ENCODE measurements around the gene TSEN15.

TSEN15 gene

DNA sequence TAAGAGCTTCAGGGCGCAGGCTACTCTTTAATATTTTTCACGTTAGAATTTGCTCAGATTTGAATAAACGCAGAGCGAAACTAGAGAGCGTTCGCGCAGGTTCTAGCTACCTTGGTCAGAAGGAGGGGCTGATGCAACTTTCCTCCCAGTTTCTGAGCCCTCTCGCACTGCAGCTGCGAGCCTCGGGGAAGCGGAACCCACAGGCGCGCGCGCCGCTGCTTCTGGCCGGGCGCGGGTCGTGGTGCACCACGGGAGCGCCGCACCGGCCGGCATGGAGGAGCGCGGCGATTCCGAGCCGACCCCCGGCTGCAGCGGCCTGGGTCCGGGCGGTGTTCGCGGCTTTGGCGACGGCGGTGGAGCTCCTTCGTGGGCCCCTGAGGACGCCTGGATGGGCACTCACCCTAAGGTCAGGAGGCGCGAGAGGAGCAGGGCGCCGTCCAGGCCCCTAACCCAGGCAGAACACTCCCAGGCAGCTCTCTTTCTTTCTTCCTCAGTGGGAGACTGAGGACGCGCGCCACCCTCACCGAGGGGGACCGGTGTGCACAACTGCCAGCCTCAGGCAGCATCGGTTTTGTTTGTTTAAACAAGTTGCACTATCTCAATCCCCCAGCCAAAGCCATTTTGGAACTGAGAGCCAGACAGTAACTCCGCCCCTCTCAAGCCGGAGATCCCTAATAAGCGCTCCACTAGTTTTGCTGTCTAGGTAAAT, at the start of gene TSEN15:
TSEN15 (plus strand) TSS at position 246 of the 709 bp plus-strand sequence; CDS start at position 272, 26 bp downstream.
- in situ Hi-C loops (cut with MboI; ENCODE audit: low sequenced_read_pairs), result no loop called here

DNA sequence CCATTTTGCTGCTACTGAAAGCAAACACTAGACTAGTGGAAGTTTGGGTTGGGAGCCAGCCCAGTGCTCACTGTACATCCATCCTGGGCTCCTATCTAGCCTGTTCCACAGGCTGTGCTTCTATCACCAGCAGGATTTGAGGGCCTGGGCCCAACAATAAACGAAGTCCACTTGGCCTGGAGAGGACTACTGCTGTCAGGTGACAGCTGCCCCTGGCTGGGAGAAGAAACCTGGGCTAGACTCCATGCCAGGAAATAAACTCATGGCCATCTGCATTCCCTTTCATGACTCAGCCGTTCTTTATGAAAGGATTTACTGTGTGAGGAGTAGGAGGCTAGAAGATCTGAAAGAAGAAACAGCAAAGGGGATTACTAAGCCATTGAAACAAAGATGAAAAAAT, 49.5 kb upstream of the TSEN15 start:
- in situ Hi-C loops (cut with MboI; ENCODE audit: low sequenced_read_pairs), result no loop called here

DNA sequence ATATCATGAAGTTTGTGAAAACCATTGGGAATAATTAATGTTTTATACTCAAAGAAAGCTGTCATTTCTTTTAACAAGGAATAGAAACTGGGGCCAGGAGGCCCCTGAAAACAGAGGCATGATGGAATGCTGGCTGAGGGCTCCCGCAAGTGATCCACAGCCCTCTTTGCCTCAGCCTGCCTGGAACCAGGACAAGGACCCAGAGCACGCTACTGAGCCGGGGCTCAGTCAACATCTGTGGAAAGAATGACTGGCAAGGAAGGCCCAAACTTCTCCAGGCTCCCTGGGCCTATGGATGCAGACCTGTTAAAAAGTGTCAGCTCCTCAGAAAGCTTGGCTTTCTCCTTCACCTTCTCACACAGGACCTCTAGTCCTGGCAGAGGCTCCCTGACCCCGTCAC, 46.6 kb upstream of the TSEN15 start:
- in situ Hi-C loops (cut with MboI; ENCODE audit: low sequenced_read_pairs), result no loop called here

DNA sequence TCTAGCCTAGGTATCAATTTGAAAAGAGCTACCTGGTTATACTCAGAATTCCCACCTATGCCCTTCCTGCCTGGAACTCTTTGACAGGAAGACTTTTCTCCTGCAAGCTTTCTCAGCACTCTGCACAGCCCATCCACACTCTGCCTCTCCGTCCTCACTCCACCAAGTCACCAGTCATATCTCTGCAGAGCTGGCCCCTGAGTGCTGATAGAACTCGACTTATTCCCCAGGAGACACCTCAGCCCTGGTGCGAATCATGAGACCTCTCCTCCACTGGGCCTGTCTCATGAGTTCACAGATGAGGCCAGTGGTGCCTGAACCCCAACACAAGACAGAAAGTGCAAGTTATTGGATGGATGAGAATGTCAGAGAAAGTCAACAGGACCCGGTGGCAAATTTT, 46.0 kb upstream of the TSEN15 start:
- in situ Hi-C loops (cut with MboI; ENCODE audit: low sequenced_read_pairs), result no loop called here

DNA sequence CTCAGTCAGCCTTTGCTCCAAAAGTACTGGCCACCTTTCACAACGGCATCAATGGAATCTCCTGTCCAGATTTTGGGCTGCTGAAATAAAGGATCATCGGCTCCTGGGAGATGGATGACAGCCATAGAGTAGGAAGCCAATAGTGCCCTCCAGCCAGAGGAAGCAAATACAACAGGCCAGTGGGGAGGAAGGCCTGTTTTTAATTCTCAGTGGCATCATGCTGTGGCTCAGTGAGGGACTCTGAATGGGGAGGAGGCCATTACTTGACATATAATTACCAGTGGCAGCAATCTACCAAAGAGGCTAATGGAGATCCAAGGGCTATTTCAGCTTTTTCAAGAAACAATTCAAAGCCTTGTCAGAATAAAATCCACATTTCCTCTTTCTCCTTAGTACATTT, 40.7 kb upstream of the TSEN15 start:
- in situ Hi-C loops (cut with MboI; ENCODE audit: low sequenced_read_pairs), result no loop called here

DNA sequence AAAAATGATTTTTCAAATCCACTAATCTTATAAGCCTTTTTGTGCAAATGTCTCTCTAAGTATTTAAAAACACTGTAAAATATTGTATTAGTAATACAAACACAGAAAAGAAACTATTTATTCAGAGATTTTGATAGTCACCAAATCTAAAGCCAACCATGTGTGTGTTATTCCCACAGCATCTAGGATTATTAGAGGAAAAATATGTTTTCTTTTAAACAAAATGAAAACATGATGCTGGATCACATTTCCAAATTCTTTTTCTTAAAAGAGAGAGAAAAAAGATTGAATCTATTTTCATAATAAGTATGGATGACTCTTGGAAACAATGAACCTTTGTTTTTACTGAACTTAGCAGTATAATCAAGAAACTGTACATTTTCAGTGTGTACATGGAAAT, 39.3 kb upstream of the TSEN15 start:
- in situ Hi-C loops (cut with MboI; ENCODE audit: low sequenced_read_pairs), result no loop called here

DNA sequence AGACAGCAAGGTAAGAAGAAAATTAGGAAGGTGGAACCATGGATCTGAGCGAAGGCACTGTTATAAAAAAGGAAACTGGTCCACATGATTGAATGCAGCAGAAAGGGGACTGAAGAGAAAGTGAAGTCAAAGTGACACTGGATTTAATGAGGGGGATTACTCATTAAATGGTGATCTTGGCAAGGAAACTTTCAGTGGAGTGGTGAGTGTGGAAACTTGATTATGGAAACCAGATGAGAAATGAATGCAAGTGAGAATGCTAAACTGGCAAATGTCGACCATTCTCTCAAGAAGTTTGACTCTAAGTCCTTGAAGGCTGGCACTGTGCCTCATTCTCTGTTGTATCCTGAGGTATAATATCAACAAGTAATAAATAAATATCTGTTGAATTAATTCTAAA, 37.3 kb upstream of the TSEN15 start:
- in situ Hi-C loops (cut with MboI; ENCODE audit: low sequenced_read_pairs), result no loop called here

DNA sequence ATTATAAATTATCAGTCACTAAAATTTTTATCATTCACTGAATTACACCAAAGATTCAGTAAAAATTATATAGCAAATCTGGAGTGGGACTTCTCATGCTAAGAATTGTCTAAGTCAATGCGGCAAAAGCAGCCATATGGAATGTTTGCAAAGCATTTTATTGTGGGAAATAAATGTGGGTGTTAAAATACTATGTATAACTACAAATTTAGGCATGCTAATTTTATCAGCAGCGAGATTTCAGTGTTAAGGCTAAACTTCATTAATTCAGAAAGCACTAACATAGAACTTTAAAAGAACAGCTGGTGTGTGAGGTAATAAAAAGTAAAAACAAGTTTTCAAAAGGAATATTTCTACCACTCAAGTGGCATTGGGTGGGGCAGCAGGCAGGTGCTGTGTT, 35.4 kb upstream of the TSEN15 start:
- in situ Hi-C loops (cut with MboI; ENCODE audit: low sequenced_read_pairs), result no loop called here

DNA sequence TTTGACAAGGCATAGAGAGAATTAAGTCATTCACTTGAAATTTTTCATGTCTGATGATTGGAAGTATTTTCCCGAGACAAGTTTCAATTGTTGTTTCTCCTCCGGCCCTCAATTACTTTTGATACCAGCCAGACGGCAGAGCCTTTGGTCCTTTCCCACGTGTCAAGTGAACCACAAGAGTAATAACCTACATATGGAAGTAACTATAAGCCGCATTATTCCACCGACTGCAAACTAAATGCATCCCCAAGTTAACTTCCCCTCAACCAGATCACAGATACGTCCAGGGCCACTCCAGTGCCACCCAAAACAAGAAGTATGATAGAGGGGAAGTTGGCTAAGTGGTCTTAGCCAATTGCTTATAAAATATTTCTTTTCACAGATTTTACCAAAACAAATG, 34.2 kb upstream of the TSEN15 start:
- in situ Hi-C loops (cut with MboI; ENCODE audit: low sequenced_read_pairs), result no loop called here

DNA sequence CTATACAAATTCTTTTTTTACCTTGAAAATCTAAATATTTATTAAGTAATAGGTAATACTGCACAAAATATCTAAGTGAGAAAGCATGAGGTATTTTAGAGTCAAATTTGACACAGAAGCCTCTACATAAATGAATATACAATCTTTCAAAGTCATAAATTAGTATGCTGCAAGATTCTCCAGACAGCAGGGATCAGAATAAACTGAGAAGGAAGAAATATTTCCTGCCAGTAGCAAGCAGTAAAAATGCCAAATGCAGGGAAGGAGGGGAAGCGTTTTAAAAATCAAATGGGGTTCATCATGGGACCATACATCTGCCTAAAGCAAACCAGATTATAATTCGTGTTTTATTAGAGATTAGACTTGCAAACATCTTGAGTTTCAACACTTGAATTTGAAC, 32.9 kb upstream of the TSEN15 start:
- in situ Hi-C loops (cut with MboI; ENCODE audit: low sequenced_read_pairs), result no loop called here

DNA sequence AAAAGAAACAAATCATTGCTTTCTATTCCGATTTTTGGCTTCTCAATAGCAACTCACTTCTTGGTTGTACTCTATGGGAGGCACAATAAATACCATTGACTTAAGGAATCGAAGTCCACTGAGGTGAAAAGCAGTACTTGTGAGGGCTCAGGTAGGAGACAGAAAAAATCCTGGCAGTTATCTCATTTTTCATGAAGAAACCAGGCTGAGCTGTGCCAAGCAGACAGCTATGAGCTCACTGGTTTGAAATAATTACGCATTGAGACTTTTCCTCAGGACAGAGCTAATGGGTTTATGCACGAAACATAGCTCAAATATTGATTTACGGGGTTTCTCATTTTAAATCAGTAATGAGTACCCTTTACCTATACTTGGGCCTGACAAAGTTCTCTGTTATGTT, 32.5 kb upstream of the TSEN15 start:
- in situ Hi-C loops (cut with MboI; ENCODE audit: low sequenced_read_pairs), result no loop called here

DNA sequence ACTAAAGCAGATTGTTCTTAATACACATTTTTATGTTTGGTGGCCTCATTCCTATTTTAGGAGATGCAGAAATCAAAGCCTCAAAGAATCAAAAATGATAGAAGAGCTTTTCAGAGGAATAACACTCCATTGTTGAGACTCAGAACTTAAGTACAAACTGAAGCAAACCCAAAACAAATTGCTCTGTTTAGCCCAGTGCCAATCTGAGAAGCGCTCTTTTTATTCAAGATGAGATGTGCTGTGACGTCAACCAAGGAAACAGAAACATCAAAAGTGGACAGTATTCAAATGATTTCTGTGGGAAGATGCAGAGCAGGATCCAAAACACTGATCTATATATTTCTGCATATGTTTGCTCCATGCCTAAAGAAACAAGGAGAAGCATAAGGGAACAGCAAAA, 32.0 kb upstream of the TSEN15 start:
- in situ Hi-C loops (cut with MboI; ENCODE audit: low sequenced_read_pairs), result no loop called here

DNA sequence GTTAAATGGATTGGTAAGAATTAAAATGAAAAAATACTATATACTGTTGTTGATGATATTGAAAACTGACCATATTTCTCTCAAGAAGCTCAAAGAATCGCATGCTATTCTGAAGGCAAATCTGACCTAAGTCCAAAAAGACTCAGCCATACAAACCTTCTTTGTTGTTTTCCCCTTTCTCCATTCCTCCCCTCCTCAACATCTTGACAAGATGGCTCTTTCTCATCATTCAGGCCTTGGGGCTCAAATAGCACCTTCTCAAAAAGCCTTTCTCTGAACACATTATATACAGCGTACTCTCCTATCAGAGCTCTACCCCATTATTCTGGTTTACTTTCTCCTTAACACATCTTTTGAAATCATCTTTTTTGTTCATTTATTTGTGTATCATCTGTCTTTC, 31.2 kb upstream of the TSEN15 start:
- in situ Hi-C loops (cut with MboI; ENCODE audit: low sequenced_read_pairs), result no loop called here

DNA sequence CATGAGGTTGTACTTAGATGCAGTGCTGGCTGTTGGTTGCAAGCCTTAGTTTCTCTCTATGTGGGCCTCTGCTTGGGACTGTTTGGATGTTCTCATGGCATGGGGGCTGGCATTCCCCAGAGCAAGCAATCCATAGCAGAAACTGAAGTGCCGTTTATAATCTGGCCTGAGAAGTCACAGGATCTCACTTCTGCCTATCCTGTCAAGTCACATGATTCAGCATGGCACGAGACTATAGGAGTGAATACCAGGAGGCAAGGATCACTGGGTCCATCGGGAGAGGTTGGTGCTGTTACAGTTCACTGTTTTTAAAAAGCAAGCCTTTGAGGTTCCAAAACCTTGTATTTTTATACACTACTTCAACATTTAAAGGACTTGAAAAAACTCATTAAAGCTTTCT, 30.7 kb upstream of the TSEN15 start:
- in situ Hi-C loops (cut with MboI; ENCODE audit: low sequenced_read_pairs), result no loop called here

DNA sequence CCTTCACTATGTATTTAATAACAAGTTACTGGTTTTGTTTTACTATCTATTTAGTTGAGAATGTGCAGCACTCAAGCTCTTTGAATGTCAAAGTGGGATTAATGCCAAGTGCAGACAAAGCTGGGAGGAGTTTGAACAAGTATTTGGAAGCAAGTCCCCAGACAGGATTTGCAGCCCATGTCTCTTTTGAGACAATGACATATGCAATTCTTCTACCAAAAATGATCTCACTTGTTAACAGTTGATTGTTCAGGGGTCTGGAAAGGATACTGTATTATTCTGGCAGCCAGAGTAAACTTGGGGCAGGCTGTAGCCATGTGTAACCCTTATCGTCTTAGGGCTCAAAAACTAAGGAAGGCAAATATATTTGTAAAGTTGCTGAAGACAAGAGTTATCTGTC, 29.8 kb upstream of the TSEN15 start:
- in situ Hi-C loops (cut with MboI; ENCODE audit: low sequenced_read_pairs), result no loop called here

DNA sequence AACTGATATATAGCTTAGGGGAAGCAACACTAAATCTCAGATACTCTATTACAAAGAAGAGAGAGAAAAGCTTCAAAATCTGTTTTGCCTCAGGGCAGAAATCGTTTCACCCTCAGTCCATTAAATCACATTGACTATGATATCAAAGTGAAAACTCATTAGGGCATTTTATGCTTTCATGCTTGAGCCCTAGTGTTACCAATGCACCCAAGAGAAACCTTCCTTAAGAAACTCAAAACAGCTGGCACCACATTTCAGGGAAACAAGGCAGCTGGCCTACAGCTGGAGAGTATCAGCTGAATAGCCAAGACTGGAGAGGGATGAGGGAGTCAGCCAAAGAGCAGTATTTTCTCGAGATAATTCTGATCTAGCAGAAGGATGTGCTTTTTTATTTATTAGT, 28.9 kb upstream of the TSEN15 start:
- in situ Hi-C loops (cut with MboI; ENCODE audit: low sequenced_read_pairs), result no loop called here

DNA sequence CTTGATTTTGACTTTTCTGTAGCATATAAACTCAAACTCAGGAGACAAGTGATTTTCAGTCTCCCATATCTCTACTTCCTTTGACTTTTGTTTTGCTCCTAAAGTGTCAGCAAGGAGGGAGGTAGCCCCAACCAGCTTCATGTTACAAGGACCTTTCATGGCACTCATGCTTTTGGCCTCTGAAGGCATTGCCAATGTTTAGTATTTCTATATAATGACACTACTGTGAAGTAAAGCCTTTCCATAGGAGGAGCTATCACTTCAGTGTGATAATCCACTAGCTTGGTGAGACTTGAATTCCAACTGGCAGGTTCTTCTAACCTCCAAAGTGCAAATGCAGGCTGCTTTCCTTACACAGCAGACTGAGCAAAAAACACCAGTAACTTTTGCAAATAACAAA, 28.4 kb upstream of the TSEN15 start:
- in situ Hi-C loops (cut with MboI; ENCODE audit: low sequenced_read_pairs), result no loop called here

DNA sequence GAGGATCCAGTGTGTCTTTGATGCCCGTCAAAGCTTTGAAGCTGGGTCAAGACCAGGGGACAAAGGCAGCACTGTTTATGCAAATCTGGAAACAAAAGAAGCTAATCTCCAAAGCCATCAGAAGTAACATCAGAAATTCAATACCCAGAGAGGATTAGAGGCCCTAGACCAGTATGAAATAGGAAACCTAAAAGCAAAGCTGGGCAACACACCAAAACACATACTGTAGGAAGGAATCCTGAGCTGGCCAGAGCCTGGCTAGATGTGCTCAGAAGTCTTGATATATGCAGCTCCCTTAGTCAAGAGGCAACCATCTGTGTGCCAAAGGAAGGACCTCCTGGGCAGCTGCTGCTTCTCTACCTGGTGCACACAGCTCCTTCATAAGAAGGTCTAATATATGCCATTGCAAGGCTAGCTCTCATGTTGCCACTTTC, 26.3 kb upstream of the TSEN15 start:
- in situ Hi-C loops (cut with MboI; ENCODE audit: low sequenced_read_pairs), result no loop called here

DNA sequence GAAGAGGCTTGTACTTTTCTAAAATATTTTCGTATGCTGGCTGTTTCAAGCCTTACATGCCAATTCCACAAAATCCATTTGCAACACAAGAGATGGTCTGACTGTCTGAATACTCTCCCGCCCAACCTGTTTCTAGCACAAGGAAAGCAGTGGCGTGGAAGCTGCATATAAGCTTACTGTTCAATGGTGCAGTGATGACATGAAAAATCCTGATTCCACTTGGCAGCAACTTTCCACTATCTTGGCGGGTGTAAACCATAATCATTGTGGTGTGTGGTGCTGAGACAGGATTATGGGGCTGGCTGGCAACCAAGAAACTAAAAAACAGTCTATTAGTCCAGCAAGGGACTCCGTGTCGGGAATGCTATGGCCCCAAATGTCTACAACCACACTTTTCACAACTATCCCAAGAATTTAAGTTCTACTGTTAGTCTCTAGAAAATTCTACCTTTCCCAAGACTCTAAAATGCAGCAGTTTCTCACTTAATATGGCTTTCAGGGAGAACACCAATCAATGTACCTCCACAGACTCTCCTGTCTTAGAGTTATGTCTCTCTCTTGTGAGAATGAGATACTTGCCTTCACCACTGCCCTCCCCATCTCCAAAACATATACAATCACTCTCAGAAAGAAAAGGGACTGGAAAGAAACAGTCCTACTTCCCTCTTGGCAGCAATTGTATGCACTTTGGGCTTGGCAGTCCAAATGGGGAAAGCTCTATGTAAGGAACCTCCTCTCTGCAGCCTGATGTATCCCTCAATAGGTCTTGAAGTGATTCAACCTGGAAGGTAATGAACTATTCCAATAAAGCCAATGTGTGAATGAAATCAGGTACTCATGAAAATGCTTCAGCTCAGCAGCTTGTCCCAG, 23.5 kb upstream of the TSEN15 start:
- in situ Hi-C loops (cut with MboI; ENCODE audit: low sequenced_read_pairs), result no loop called here

DNA sequence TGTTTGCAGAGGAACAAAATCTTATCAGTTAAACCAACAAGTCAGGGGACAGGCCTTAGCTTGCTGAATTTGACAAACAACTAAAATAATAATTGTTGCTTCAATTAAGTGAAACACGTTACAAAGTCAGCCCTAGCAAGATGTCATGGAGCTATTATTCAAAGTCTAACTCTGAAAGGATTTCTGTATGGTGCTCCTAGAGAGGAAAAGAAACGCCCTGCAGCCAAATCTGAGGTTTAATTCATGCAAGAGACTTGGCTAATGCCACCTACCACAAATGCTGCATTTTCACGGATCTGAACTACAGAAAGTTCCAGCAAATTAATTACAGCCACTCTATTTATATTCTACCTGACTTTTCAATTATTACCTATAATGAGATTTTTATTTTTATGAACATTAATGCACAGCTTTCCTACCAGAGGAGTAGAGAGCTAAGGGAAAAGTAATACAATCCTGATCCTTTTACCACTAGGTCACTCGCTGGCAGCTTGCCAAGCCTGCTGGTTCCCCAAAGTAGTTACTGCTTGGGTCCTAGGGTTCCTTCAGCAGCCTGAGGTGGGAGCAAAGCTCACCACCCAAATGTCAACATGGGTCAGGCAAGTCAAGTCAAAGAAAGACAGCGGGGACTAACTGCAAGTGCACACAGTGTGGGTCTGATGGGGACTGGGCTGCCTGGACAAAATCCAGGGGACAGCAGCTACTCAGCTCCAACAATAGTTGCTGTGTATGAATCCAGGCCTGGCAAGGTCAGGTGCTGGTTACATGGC, 22.5 kb upstream of the TSEN15 start:
- in situ Hi-C loops (cut with MboI; ENCODE audit: low sequenced_read_pairs), result no loop called here

DNA sequence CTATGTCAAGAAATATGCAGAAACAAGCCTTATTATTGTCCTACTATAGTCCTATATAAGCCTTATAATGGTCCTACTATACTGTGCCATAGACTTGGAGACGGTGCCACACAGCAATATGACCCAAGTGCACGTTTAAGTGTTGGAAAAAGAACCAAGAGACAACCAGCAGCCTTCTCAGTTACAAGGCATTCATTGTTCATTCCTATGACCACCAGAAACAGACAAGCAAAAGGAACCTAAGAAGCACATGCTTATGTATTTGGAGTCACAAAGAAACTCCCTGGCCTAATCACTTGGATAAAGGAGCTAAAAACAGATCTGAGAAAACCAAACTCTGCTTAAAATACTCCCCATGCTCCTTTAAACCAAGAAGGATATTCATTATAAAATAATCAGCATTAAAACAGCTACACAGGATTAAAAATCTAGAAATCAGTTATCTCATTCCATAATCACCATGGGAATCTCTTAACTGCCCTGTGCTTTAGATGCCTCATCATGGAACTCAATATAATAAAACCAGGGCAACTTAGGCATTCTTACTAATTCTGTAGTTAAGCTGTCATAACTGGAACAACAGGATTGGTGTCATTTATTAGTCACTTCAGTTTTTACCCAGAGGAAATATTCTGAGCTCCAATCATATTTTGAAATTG, 21.0 kb upstream of the TSEN15 start:
- in situ Hi-C loops (cut with MboI; ENCODE audit: low sequenced_read_pairs), result loop anchor here (10.0 kb wide), 1 partner anchor 86 kb away; no protein-coding TSS in a partner anchor

Measured in HL-60/S4 (cell line).